Kidney (tissue), 14 donors: ENCODE data around the gene RNF149. TPM values are rescaled to one million over a fixed set of nuclear protein-coding genes. Genes with fewer than 3 reads are reported as not detected.

ENCODE experiments used
- DNase-seq, 5 donors: peaks; one replicate each; pipeline ENCODE4 v3.0.0-alpha.2; 2013 to 2020
- FAIRE-seq: peaks from 2 replicates; lab custom pipeline; 2012; peaks lifted over from hg19 to GRCh38; lab: Jason Lieb, UNC
- H3K27ac ChIP-seq, 2 donors: one replicate each; pipeline ENCODE4 v1.7.0; 2013; ENCODE audit warnings: low read depth in 2 of 2, low read length in 2 of 2, inconsistent platforms in 1 of 2
- H3K27me3 ChIP-seq: one replicate; pipeline ENCODE4 v1.7.1; 2013; ENCODE audit warnings: low read length, inconsistent platforms; ENCODE audit not compliant: control insufficient read depth, insufficient read depth
- H3K36me3 ChIP-seq, 3 donors: one replicate each; pipeline versions ENCODE4 v1.7.0 to v1.7.1; 2013; ENCODE audit warnings: low read length in 3 of 3, control low read depth in 1 of 3, inconsistent platforms in 1 of 3; ENCODE audit not compliant: insufficient read depth in 3 of 3, control insufficient read depth in 2 of 3
- H3K4me1 ChIP-seq, 3 donors: one replicate each; pipeline versions ENCODE4 v1.7.0 to v1.7.1; 2013; ENCODE audit warnings: low read length in 3 of 3, inconsistent platforms in 1 of 3, low read depth in 1 of 3; ENCODE audit not compliant: control insufficient read depth in 2 of 3, insufficient read depth in 2 of 3
- H3K4me3 ChIP-seq, 3 donors: one replicate each; pipeline versions ENCODE4 v1.7.0 to v1.8.1; 2013; ENCODE audit warnings: low read length in 3 of 3, control low read depth in 1 of 3, inconsistent platforms in 1 of 3
- H3K9ac ChIP-seq, 3 donors: one replicate each; pipeline versions ENCODE4 v1.7.0 to v1.7.1; 2013; ENCODE audit warnings: low read length in 3 of 3, control low read depth in 1 of 3, inconsistent platforms in 1 of 3
- H3K9me3 ChIP-seq, 3 donors: one replicate each; pipeline versions ENCODE4 v1.7.0 to v1.7.1; 2013; ENCODE audit warnings: low read length in 3 of 3, control low read depth in 1 of 3, inconsistent platforms in 1 of 3; ENCODE audit not compliant: control insufficient read depth in 2 of 3, insufficient read depth in 1 of 3
- intact Hi-C: fragments of 100-400 bp; cut with DNase I; formaldehyde crosslinking; loops from one replicate; pipeline ENCODE4 v1.11.1; 2022
- polyA plus RNA-seq: library from polyadenylated mRNA; stranded (reverse); fragments of 350-450 nt; fragmentation: Illumina TruSeq; extraction: RNeasy Lipid Tissue Mini Kit (QIAGEN cat#74804); gene quantifications from one replicate; pipeline ENCODE4 v1.2.3, GENCODE V29; 2014; ENCODE audit warnings: low read depth, low replicate concordance; ENCODE audit not compliant: insufficient read depth
- total RNA-seq: library from RNA; stranded (reverse); fragmentation: NEBNext Ultra II Directional; extraction: Animal tissue kit (Norgen Biotek cat#: 25700); gene quantifications from one replicate; pipeline ENCODE4 v1.2.1, GENCODE V29; 2021
- TF ChIP-seq, protein P1 (sequence below): IDR thresholded peaks from 3 replicates; pipeline ENCODE4 v1.5.1; 2012; ENCODE audit warnings: mild to moderate bottlenecking, moderate library complexity, borderline replicate concordance; ENCODE audit not compliant: insufficient read depth; ENCODE audit errors: extremely low read depth
- donor health status: control.
- donor health status: control.
- donor health status: control.
- donor health status: control.
- donor health status: control.
- donor health status: DM: yes; HTN: yes; CAD: no.
- donor health status: Normal renal cell carcinoma (clear cell type).

RNF149 gene
- total and polyA plus RNA-seq, 2 donors from 2014 or later, result 30.1 to 75.8 TPM

- TF ChIP-seq, protein P1, sequence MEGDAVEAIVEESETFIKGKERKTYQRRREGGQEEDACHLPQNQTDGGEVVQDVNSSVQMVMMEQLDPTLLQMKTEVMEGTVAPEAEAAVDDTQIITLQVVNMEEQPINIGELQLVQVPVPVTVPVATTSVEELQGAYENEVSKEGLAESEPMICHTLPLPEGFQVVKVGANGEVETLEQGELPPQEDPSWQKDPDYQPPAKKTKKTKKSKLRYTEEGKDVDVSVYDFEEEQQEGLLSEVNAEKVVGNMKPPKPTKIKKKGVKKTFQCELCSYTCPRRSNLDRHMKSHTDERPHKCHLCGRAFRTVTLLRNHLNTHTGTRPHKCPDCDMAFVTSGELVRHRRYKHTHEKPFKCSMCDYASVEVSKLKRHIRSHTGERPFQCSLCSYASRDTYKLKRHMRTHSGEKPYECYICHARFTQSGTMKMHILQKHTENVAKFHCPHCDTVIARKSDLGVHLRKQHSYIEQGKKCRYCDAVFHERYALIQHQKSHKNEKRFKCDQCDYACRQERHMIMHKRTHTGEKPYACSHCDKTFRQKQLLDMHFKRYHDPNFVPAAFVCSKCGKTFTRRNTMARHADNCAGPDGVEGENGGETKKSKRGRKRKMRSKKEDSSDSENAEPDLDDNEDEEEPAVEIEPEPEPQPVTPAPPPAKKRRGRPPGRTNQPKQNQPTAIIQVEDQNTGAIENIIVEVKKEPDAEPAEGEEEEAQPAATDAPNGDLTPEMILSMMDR, result no peak
- intact Hi-C loops, result no loop called here
- peak in 2 of 5 donors; percentile 27 to 93 for DNase-seq
- FAIRE-seq, result no peak
- Histone ChIP-seq H3K36me3 (peaks cover 2 to 30% (median 29%) of the 10 kb centered on the region in 3 donors), H3K27ac (no peak overlapping the region), H3K9me3 (no peaks in the 10 kb centered on the region), H3K4me1 (peaks cover 0 to 6% (median 0%) of the 10 kb centered on the region in 3 donors), H3K4me3 (no peak overlapping the region), H3K27me3 (no peaks in the 10 kb centered on the region), H3K9ac (no peak overlapping the region)
These were observed 42.5 kb downstream of the RNF149 start for GRCh38 chr2:101265893-101266499.

GRCh38 chr2:101264360-101264939, 44.1 kb downstream of the RNF149 start:
- Histone ChIP-seq H3K27me3 (no peaks in the 10 kb centered on the region), H3K4me3 (no peak overlapping the region), H3K27ac (no peak overlapping the region), H3K9ac (no peak overlapping the region), H3K4me1 (peaks cover 0 to 6% (median 0%) of the 10 kb centered on the region in 3 donors), H3K9me3 (no peaks in the 10 kb centered on the region), H3K36me3 (peaks cover 0 to 23% (median 22%) of the 10 kb centered on the region in 3 donors)
- TF ChIP-seq, protein P1, result no peak
- DNase-seq (no peak), FAIRE-seq (no peak)
- intact Hi-C loops, result no loop called here

DNA sequence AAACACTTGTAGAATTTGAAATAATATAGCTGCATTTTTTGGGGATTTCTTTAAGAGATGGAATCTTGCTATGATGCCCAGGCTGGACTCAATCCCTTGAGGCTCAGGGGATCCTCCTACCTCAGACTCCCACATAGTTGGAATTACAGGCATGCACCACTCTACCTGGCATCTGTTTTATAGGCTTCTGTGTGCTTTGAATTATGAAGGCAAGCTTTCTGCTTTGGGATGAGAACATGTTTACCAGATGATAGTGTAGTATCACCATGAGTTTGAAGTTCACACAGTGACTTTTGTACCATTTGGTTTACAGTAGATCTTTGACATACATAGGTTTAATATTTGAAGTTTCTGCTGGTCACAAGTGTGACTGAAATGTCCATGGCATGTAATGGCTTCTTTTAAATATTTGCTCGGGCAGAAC, 45.1 kb downstream of the RNF149 start:
- FAIRE-seq (no peak), DNase-seq (no peak)
- Histone ChIP-seq H3K4me1 (peaks cover 0 to 6% (median 0%) of the 10 kb centered on the region in 3 donors), H3K9me3 (no peaks in the 10 kb centered on the region), H3K27me3 (no peaks in the 10 kb centered on the region), H3K9ac (no peak overlapping the region), H3K4me3 (no peak overlapping the region), H3K36me3 (peaks cover 0 to 27% (median 26%) of the 10 kb centered on the region in 3 donors), H3K27ac (no peak overlapping the region)
- TF ChIP-seq, protein P1, result no peak
- intact Hi-C loops, result no loop called here
